Sigmoid colon (tissue), 3 donors: ENCODE data around the gene SNTG2.

ENCODE experiments used
- POLR2A ChIP-seq, 2 donors: fragments of 450-650 bp; IDR thresholded peaks; one replicate each; pipeline ENCODE4 v1.6.1; 2016; ENCODE audit warnings: antibody characterized with exemption in 2 of 2, mild to moderate bottlenecking in 2 of 2, moderate library complexity in 2 of 2
- TF ChIP-seq, protein P1 (sequence below), 4 experiments: fragments of 450-650 bp in 3 of 4; fragments of 200-600 bp in 1 of 4; IDR thresholded peaks; one replicate each; pipeline ENCODE4 v1.5.1; 2016 to 2019; ENCODE audit warnings: antibody characterized with exemption in 4 of 4, mild to moderate bottlenecking in 3 of 4, moderate library complexity in 2 of 4

DNA sequence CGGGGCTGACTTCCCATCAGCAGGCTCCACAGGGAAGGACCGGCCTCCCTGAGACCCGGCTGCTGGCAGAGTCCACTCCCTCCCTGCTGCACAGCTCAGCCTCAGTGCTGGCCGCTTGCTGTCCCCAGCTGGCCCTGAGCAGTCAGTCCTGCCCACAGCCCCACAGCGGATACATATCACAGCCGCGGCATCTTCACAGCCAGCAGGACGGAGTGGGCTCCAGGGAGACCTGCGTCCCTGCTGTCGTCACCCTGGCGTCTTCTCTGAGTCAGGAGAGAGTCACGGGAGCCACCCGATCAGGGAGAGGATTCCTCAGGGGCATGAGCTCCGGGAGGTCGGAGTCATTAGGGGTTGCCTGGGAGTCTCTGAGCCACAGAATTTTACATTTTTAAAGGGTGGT is 13.1 kb upstream of the SNTG2 start:
- no peak for TF ChIP-seq POLR2A (IDR thresholded peaks at IDR 0.05)
- TF ChIP-seq, protein P1, sequence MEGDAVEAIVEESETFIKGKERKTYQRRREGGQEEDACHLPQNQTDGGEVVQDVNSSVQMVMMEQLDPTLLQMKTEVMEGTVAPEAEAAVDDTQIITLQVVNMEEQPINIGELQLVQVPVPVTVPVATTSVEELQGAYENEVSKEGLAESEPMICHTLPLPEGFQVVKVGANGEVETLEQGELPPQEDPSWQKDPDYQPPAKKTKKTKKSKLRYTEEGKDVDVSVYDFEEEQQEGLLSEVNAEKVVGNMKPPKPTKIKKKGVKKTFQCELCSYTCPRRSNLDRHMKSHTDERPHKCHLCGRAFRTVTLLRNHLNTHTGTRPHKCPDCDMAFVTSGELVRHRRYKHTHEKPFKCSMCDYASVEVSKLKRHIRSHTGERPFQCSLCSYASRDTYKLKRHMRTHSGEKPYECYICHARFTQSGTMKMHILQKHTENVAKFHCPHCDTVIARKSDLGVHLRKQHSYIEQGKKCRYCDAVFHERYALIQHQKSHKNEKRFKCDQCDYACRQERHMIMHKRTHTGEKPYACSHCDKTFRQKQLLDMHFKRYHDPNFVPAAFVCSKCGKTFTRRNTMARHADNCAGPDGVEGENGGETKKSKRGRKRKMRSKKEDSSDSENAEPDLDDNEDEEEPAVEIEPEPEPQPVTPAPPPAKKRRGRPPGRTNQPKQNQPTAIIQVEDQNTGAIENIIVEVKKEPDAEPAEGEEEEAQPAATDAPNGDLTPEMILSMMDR (IDR thresholded peaks at IDR 0.05), result no peak
